ENCODE measurements around the gene ATXN7L1. TPM values are rescaled to one million over a fixed set of nuclear protein-coding genes. Genes with fewer than 3 reads are reported as not detected.

The ATXN7L1 gene
- total RNA-seq, 2 experiments from 2014 or later: 0.59 TPM; not detected in 1

GRCh38 chr7:105743351-105744090, 132.9 kb downstream of the ATXN7L1 start:
- CTCF ChIA-PET (ENCODE audit: unreplicated experiment): no interaction called here
- no TSS peak for BruUV-seq (replicated peaks)
- DNase-seq (ENCODE audit: low spot score): no peak

GRCh38 chr7:105742787-105743186, 133.6 kb downstream of the ATXN7L1 start:
- Histone ChIP-seq H3K9me2 (ENCODE audit: insufficient read depth, low read length) (no peaks in the 10 kb centered on the region), H2AFZ (ENCODE audit: low read length) (no peak overlapping the region), H3K4me2 (ENCODE audit: low read length) (no peak overlapping the region), H3K4me1 (ENCODE audit: insufficient read depth, low read length, poor library complexity, severe bottlenecking) (no peaks in the 10 kb centered on the region), H3K9me3 (ENCODE audit: low read length) (no peaks in the 10 kb centered on the region), H3K27ac (ENCODE audit: low read depth, low read length, poor library complexity, severe bottlenecking) (no peak overlapping the region), H3K79me2 (ENCODE audit: insufficient read depth, low read depth, low read length) (no peaks in the 10 kb centered on the region), H4K20me1 (ENCODE audit: insufficient read depth, low read length) (no peaks in the 10 kb centered on the region), H3K36me3 (ENCODE audit: insufficient read depth, low read length) (no peaks in the 10 kb centered on the region), H3K4me3 (ENCODE audit: low read depth, low read length, poor library complexity, severe bottlenecking) (no peak overlapping the region)
- BruUV-seq (replicated peaks): no TSS peak
- CTCF ChIA-PET (ENCODE audit: unreplicated experiment): no interaction called here
- POLR2A ChIA-PET: interaction anchor here (0.6 to 1.6 kb wide), 5 partner anchors 9 to 682 kb away, joined by 3 to 6 read pairs (median 4); no protein-coding TSS in a partner anchor
- TF ChIP-seq CTCF (conservative IDR thresholded peaks at IDR 0.05; ENCODE audit: low read length) (no peak), EZH2phosphoT487 (IDR thresholded peaks at IDR 0.05; ENCODE audit: borderline replicate concordance, low read depth, low read length) (no peak)
- no peak for DNase-seq (ENCODE audit: low spot score)
- intact Hi-C loops (cut with micrococcal nuclease; ENCODE audit: unreplicated experiment): no loop called here

More at GRCh38 chr7:105743351-105744090, 132.9 kb downstream of the ATXN7L1 start:
- POLR2A ChIA-PET: interaction anchor here (1.0 to 1.6 kb wide), 5 partner anchors 8 to 30 kb away, joined by 3 to 6 read pairs (median 4); no protein-coding TSS in a partner anchor
- TF ChIP-seq EZH2phosphoT487 (IDR thresholded peaks at IDR 0.05; ENCODE audit: borderline replicate concordance, low read depth, low read length) (no peak), CTCF (conservative IDR thresholded peaks at IDR 0.05; ENCODE audit: low read length) (no peak)
- Histone ChIP-seq H3K27ac (ENCODE audit: low read depth, low read length, poor library complexity, severe bottlenecking) (no peak overlapping the region), H2AFZ (ENCODE audit: low read length) (no peak overlapping the region), H3K79me2 (ENCODE audit: insufficient read depth, low read depth, low read length) (no peaks in the 10 kb centered on the region), H3K36me3 (ENCODE audit: insufficient read depth, low read length) (no peaks in the 10 kb centered on the region), H3K4me2 (ENCODE audit: low read length) (no peak overlapping the region), H3K9me2 (ENCODE audit: insufficient read depth, low read length) (no peaks in the 10 kb centered on the region), H3K4me1 (ENCODE audit: insufficient read depth, low read length, poor library complexity, severe bottlenecking) (no peaks in the 10 kb centered on the region), H3K4me3 (ENCODE audit: low read depth, low read length, poor library complexity, severe bottlenecking) (no peak overlapping the region), H3K9me3 (ENCODE audit: low read length) (no peaks in the 10 kb centered on the region), H4K20me1 (ENCODE audit: insufficient read depth, low read length) (no peaks in the 10 kb centered on the region)
- intact Hi-C loops (cut with micrococcal nuclease; ENCODE audit: unreplicated experiment): no loop called here

GRCh38 chr7:105741982-105742381, 134.4 kb downstream of the ATXN7L1 start:
- intact Hi-C loops (cut with micrococcal nuclease; ENCODE audit: unreplicated experiment): no loop called here
- Histone ChIP-seq H3K27ac (ENCODE audit: low read depth, low read length, poor library complexity, severe bottlenecking) (no peak overlapping the region), H3K4me1 (ENCODE audit: insufficient read depth, low read length, poor library complexity, severe bottlenecking) (no peaks in the 10 kb centered on the region), H3K4me2 (ENCODE audit: low read length) (no peak overlapping the region), H3K4me3 (ENCODE audit: low read depth, low read length, poor library complexity, severe bottlenecking) (no peak overlapping the region), H3K9me3 (ENCODE audit: low read length) (no peaks in the 10 kb centered on the region), H3K36me3 (ENCODE audit: insufficient read depth, low read length) (no peaks in the 10 kb centered on the region), H3K9me2 (ENCODE audit: insufficient read depth, low read length) (no peaks in the 10 kb centered on the region), H4K20me1 (ENCODE audit: insufficient read depth, low read length) (no peaks in the 10 kb centered on the region), H2AFZ (ENCODE audit: low read length) (no peak overlapping the region), H3K79me2 (ENCODE audit: insufficient read depth, low read depth, low read length) (no peaks in the 10 kb centered on the region)
- POLR2A ChIA-PET: interaction anchor here (0.6 to 1.6 kb wide), 3 partner anchors 10 to 74 kb away, joined by 3 to 6 read pairs (median 4); no protein-coding TSS in a partner anchor
- no peak for TF ChIP-seq EZH2phosphoT487 (IDR thresholded peaks at IDR 0.05; ENCODE audit: borderline replicate concordance, low read depth, low read length)
- no peak for TF ChIP-seq CTCF (conservative IDR thresholded peaks at IDR 0.05; ENCODE audit: low read length)
- no peak for DNase-seq (ENCODE audit: low spot score)
- CTCF ChIA-PET (ENCODE audit: unreplicated experiment): no interaction called here
- BruUV-seq (replicated peaks): no TSS peak

All from OCI-LY7 (cell line).